Stimulated activated CD8-positive, alpha-beta memory T cell treated with anti-CD3 and anti-CD28 coated beads, Interleukin-7, amount 100 ng/mL, for 1 hour (primary cell): ENCODE measurements around the gene HIGD1C.

ENCODE experiments used
- DNase-seq, 2 donors: peaks; one replicate each; pipeline ENCODE4 v3.0.0-alpha.2; 2020; ENCODE audit warnings: low read depth in 2 of 2

HIGD1C gene

GRCh38 chr12:51018956-51019355 is 66.6 kb downstream of the HIGD1C start:
- DNase-seq, result no peak

GRCh38 chr12:51019927-51020326 is 67.6 kb downstream of the HIGD1C start:
- no peak for DNase-seq
